ENCODE data around the gene RTN4. TPM values are rescaled to one million over a fixed set of nuclear protein-coding genes. Genes with fewer than 3 reads are reported as not detected.

Gene RTN4
- total and polyA plus RNA-seq, 11 donors: 46.1 to 250 (median 95.5) TPM

GRCh38 chr2:54969295-54969939 is 80.8 kb downstream of the RTN4 start:
- H3K36me3 ChIP-seq: peaks cover 0 to 55% (median 33%) of the 10 kb centered on the region in 9 donors
- ATAC-seq: peak; percentile 46 to 81 (median 60)
- 36 to 60% (median 47%) methylated on average over 4 of the region's 4 CpGs for WGBS, 4 donors
- H3K27ac ChIP-seq: no peak overlapping the region
- no peak overlapping the region for H3K4me3 ChIP-seq
- H3K27me3 ChIP-seq: peaks cover 0 to 6% (median 0%) of the 10 kb centered on the region in 9 donors
- no peak for DNase-seq
- H3K9me3 ChIP-seq: no peaks in the 10 kb centered on the region
- TF ChIP-seq POLR2A (IDR thresholded peaks at IDR 0.05) (no peak), CTCF (IDR thresholded peaks at IDR 0.05) (no peak)
- intact Hi-C loops (cut with DNase I): no loop called here
- H3K4me1 ChIP-seq: peaks cover 0 to 39% (median 27%) of the 10 kb centered on the region in 12 donors

DNA sequence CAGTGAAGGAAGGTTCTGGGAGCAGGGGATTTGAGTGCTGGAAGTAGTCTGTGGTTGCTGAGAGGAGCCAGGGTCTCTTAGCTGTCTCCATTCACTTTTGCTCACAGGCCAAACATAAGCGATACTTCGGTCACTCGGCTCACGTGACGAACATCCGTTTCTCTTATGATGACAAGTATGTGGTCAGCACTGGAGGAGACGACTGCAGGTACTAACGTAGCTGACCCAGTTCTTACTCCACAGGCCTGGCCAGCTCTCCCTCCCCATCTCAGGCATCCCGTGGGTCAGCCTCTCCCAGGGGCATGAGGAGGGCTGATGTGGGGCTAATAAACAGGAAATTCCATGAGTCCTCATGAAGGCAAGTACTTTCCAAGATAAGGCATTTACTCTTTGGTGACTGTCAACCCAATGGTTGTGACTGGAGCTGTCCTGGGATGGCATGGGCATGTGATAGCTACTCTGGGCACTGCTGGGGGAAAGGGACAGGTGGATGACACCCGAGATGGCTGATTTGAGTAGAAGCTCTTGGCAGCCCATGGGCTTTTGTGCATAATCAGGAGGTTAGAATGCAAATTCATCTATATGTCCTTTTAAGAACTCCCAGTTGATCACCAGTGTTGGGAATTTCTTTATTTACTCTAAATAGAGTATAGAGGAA is 81.6 kb downstream of the RTN4 start:
- Histone ChIP-seq H3K9me3 (no peaks in the 10 kb centered on the region), H3K27me3 (peaks cover 0 to 6% (median 0%) of the 10 kb centered on the region in 9 donors), H3K4me3 (no peak overlapping the region), H3K36me3 (peaks cover 0 to 47% (median 33%) of the 10 kb centered on the region in 9 donors), H3K4me1 (peaks cover 0 to 39% (median 26%) of the 10 kb centered on the region in 12 donors), H3K27ac (no peak overlapping the region)
- ATAC-seq (peak in 1 of 4 donors; percentile 13), DNase-seq (no peak)
- TF ChIP-seq POLR2A (IDR thresholded peaks at IDR 0.05) (no peak), CTCF (IDR thresholded peaks at IDR 0.05) (no peak)
- intact Hi-C loops (cut with DNase I): no loop called here
- 44 to 57% (median 51%) methylated on average over 10 of the region's 10 CpGs for WGBS, 4 donors

GRCh38 chr2:54967759-54968365 is 82.4 kb downstream of the RTN4 start:
- Histone ChIP-seq H3K9me3 (no peaks in the 10 kb centered on the region), H3K36me3 (peaks cover 0 to 39% (median 25%) of the 10 kb centered on the region in 9 donors), H3K27me3 (peaks cover 0 to 6% (median 0%) of the 10 kb centered on the region in 9 donors), H3K27ac (peak overlapping the region in 1 of 12 donors; percentile 7), H3K4me1 (peaks cover 0 to 39% (median 24%) of the 10 kb centered on the region in 12 donors), H3K4me3 (no peak overlapping the region)
- DNase-seq (peak in 2 of 5 donors; percentile 55 to 65), ATAC-seq (peak in 2 of 4 donors; percentile 27 to 30)
- 81 to 85% (median 83%) methylated on average over 18 of the region's 18 CpGs for WGBS, 4 donors
- intact Hi-C loops (cut with DNase I): no loop called here
- TF ChIP-seq CTCF (IDR thresholded peaks at IDR 0.05) (no peak), POLR2A (IDR thresholded peaks at IDR 0.05) (no peak)

- Histone ChIP-seq H3K36me3 (peaks cover 0 to 33% (median 22%) of the 10 kb centered on the region in 9 donors), H3K27ac (no peak overlapping the region), H3K4me1 (peaks cover 0 to 39% (median 24%) of the 10 kb centered on the region in 12 donors), H3K9me3 (no peaks in the 10 kb centered on the region), H3K4me3 (no peak overlapping the region), H3K27me3 (peaks cover 0 to 6% (median 0%) of the 10 kb centered on the region in 9 donors)
- WGBS, 4 donors: 64 to 74% (median 66%) methylated on average over 4 of the region's 4 CpGs
- TF ChIP-seq POLR2A (IDR thresholded peaks at IDR 0.05) (no peak), CTCF (IDR thresholded peaks at IDR 0.05) (no peak)
- ATAC-seq: no peak
- intact Hi-C loops (cut with DNase I): no loop called here
- DNase-seq: no peak
These were observed 83.0 kb downstream of the RTN4 start for GRCh38 chr2:54967269-54967668.

Data from heart left ventricle (tissue), 16 donors.